NCI-H526 (cell line): Measurements from ENCODE around the gene HSD3B1.

Source experiments
- DNase-seq, 2 experiments: peaks; one replicate each; lab custom pipeline; 2025; lab: John Stamatoyannopoulos, UW

Gene HSD3B1

DNA sequence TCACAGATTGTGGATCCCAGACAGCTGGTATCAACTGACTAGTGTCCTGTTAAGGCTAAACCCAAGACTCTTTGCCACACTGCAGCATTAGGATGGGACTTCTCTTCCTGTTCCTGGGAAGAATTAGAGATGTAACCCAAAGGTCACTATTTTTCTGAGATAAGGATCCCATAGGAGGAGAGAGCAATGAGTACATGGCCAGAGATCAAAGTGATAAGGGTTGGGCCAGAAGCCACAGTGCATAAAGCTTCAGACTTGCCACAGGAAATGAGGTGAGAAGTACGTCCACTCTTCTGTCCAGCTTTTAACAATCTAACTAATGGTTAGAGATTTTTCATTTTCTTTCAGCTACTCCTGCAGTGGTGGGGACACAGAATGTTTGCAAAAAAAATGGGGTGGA, at the start of gene HSD3B1:
HSD3B1 (plus strand) TSS at position 270 of the 400 bp plus-strand sequence. CDS start 267 bp downstream, outside the sequence.
- DNase-seq = no peak

DNA sequence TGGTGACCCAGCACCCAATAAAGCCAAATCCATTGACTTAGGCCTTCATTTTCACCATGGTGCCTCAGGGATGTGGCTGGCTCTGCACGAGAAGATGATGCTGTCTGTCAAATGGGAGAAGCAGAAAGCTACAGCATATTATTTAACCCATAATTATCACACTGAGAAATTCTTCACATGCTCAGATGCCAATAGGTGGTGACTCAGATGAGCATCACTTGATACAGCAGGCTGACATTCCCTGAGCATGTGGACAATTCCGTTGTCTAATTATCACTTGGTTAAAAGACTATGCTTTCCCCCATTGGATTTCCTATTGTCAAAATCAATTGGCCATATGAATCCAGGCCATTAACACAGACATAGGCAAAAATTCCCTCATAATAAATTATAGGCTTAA, 44.0 kb upstream of the HSD3B1 start:
- no peak for DNase-seq

DNA sequence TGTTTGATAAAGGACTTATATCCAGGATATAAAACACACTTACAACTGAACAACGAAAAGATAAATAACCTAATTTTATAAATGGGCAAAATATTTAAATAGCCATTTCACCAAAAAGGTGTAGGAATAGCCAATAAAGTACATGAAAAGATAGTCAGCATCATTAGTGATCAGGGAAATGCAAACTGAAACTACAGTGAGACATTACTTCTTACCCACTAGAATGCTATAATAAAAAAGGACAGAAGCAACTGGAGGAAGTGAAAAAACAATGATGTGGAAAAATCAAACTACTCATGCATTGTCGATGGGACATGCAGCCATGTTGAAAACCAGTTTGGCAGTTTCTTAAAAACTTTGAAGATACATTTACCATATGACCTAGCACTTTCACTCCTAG, 43.4 kb upstream of the HSD3B1 start:
- DNase-seq = no peak

DNA sequence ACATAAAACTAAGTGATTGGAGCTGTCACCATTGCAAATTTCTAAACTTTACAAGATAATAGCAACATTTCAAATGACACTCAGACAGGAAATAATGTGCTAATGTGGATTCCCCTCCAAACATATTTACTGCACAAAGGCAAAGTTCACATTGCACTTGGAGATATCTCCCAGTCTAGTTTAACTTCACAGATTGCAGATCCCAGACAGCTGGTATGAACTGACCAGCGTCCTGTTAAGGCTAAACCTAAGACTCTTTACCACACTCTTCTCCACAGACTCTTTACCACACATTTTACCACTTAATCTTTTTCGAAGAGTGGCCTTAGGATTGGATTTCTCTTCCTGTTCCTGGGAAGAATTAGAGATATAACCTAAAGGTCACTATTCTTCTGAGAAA, 40.6 kb upstream of the HSD3B1 start:
- no peak for DNase-seq

DNA sequence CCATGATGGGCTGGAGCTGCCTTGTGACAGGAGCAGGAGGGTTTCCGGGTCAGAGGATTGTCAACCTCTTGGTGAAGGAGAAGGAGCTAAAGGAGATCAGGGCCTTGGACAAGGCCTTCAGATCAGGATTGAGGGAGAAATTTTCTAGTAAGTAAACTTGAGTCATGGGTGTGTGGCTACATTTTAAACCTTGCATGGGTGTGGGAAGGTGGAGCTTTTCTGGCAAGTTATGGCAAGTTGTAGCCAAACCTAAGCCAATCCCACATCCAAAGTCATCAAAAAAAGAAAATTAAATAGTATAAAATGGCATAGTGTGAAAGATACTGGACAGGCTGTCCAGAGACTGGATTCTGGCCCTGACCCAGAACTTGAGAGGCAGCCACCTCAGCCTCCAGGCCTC, 39.8 kb upstream of the HSD3B1 start:
- no peak for DNase-seq

DNA sequence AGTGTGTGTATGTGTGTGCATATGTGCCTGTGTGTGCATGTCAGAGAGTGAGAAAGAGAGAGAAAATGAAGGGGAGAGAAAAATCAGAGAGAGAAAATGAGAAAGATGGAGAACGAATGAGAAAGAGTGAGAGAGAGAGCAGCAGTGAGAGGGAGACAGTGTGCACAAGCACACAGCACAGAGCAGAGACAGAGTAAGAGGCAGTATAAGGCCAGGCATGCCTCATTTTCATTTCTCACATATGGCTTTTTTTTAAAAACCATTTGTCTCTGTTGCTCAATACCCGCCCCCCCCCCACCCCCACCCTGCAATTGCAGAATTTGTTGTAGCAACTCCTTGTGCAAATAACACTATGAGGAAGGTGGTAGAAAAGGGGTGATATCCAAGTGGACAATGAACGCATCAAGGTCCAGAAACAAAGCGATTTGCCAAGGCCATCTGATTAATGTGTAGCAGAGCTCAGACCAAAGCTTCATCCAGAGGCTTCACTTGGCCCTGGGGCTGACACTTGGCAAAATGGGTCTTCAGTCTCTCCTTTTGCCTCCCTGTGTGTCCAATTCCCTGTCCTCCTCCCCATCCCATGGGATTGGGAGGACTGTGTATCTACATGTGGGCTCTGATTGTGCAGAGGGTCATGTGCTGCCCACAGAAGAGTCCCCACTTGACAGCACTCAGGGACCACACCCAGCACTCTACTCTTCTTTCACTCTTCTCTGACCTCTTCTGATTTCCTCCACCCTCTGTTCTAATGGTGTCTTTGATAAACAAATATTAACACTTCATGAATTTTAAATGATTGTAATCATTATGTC, 38.9 kb upstream of the HSD3B1 start:
- DNase-seq = no peak

DNA sequence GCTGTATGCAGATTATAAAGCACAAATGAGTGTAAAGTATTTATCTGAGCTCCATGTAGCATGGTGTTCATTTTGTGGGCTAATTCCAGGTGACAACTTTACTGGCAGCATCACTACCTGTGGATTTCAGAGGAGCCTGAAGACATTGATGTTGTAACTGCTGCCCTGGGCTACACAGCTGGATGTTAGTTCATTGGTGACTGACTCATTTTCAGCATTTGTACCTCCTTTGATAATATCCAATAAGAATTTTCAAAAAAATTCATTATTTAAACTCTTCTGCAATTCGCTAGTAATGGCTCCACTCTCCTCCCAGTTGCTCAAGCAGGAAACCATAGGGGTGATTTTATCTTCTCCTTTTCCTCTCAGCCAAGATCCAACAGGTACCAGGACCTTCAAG, 37.3 kb upstream of the HSD3B1 start:
- no peak for DNase-seq

DNA sequence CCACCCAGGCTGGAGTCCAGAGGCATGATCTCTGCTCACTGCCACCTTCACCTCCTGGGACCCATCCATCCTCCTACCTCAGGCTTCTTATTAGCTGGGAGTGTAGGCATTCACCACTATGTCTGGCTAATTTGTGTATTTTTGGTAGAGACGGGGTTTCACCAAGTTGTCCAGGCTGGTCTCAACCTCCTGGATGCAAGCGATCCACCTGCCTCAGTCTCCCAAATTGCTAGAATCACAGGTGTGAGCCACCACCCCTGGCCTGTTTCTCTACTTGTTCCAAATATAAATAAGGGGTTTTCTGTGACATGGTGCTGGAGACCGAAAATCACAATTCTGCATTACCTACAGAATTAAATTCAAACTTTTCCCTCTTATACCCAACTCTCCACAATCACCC, 36.6 kb upstream of the HSD3B1 start:
- no peak for DNase-seq

DNA sequence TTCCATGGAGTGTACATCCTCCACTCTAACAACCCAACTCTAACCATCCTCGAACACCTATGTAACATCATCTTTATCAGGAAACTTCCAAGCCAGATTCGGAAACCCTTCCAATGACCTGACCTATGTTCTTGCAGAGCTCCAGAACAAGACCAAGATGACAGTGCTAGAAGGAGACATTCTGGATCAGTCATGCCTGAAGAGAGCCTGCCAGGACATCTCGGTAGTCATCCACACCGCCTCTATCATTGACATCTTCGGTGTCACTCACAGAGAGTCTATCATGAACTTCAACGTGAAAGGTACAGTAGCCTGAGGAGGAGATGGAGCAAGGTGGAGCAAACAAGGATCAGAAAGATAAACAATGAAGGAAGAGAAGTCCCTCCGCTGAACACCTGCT, 36.1 kb upstream of the HSD3B1 start:
- DNase-seq = no peak

DNA sequence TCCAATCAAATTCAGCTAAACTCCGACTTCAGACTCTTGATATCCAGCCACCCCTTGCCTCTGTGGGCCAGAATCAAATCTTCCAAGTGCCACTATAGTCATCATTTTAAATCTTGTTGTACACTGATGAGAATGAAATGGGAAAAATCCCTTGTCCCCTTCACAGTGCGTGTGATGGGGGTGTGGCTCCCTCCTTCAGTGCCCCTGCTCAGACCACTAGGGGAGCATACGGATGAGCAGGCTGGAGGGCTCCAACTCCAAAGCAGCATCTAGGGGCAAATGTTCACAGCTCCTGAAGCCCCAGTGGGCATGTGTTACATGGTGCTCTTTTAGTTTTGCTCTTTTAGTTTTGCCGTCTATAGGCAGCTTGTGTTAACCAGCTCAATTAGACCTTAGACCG, 35.4 kb upstream of the HSD3B1 start:
- no peak for DNase-seq

DNA sequence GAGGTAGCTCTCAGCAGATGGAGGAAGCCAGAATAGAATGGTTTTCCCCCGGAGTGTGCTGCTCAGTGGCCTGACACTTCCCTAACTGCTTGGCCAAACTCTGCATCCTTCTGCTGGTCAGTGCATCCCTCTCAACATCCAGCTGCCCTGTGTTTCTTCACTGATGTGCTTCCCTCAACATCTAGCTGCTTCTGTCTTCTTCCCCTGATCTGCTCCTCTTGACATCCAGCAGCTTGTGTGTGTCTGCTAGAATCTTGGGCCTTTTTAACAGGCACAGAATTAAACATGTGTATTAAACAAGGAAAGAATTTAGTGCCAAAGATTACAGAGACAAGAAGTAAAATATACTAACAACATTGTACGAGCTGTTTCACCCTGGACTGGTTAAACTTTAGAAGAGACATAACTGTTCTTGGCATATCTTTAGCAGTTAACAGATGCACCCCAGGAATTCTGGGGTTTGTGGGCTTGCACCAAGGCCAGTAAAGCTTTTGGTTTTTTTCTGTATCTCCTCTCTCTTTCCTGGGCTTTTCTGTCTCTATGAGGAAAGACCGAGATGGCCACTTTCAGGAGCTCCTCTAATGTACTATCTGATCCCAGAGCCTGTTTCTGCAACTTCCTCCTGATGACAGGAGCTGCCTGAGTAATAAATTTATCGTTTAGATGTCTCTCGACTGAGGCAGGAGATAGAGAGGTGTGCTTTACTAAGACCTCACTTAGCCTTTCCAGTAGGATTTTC, 34.8 kb upstream of the HSD3B1 start:
- no peak for DNase-seq

DNA sequence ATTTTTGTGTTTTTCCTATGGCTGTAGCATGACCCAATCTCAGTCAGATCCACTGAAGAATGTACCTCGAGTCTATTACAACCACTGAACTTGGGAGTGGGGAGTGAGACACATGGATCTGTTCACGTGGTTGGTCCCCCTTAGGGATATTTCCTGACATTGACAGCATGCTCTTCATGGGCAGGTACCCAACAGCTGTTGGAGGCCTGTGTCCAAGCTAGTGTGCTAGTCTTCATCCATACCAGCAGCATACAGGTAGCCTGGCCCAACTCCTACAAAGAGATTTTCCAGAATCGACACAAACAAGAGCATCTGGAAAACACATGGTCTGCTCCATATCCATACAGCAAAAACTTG, 34.2 kb upstream of the HSD3B1 start:
- no peak for DNase-seq

DNA sequence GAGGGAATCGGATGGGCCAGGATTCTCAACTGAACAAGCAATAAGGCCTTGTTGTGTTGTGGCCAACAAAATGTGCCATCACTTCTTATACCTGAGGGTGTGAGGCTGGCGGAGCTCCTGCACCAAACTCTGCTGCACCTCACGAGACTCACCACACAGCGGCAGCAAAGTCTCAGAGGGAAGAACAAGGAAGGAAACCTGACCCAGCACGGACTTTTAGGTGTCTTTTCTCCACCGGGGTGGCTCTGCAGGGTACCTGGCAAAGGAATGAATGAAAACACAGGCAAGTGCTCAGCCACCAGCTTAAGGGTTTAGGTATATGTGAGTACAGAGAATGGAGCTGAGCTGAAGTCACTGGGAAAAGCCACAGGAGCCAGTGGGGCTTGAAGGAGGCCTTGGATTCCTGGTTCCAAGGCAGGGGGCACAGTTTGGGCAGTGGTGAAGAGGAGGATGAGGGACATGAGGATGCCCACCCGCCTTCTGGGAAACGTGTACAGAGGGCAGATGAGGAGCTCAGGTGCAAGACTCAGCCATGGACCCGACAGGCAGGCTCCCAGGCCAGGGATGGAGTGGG, 31.1 kb upstream of the HSD3B1 start:
- DNase-seq = peak; percentile 65 to 89

DNA sequence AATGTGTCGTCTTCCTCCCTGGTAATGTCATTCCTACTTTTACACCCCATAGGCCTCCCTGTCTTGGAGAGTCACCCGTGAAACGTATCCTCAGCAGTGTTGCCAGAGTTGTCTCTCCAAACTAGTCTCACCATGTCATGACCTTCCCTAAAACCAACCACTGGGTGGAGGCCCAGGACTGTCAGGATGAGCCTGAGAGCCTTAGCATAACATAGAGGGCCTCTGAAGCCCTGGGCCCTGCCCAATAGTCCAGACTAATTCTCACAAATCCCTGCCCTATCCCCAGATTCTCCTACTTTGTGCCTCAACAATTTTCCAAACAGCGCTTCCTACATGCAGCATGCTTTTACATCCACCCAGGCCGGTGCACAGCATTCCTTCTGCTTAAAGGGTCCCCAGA, 29.3 kb upstream of the HSD3B1 start:
- DNase-seq = peak in 1 of 2 experiments; percentile 5

DNA sequence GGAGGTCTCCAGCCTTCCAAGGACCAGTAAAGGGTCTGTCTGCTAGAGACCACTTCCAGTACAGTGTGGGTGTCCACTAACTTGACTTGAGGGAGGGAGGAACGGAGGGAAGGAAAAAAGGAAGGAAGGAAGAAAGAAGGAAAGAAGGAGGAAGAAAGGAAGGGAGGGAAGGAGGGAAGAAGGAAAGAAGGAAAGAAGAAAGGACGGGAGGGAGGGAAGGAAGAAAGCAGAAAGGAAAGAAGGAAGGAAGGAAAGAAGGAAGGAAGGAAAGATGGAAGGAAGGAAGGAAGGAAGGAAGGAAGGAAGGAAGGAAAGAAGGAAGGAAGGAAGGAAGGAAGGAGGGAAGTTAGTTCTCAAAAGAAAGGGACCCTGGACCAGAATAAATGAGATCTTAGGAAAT, 26.8 kb upstream of the HSD3B1 start:
- no peak for DNase-seq

DNA sequence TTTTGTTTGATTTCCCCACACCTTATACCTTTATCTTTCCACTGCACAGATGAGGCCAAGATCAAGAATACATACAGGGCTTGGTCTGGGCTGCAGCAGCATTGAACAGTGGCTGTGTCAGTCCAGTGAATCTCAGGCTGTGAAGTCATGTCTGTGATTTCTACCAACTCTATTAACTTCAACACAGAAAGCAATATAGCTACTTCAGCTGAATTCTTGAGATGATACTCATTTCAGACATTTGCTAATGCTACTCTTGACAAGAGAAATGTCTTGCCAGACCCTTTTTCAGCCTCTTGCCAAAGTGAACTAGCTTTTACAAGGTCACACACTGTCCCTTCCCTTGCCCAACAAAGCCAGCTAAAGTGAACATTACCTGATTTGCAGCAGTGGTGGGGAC, 25.1 kb upstream of the HSD3B1 start:
- DNase-seq = no peak

DNA sequence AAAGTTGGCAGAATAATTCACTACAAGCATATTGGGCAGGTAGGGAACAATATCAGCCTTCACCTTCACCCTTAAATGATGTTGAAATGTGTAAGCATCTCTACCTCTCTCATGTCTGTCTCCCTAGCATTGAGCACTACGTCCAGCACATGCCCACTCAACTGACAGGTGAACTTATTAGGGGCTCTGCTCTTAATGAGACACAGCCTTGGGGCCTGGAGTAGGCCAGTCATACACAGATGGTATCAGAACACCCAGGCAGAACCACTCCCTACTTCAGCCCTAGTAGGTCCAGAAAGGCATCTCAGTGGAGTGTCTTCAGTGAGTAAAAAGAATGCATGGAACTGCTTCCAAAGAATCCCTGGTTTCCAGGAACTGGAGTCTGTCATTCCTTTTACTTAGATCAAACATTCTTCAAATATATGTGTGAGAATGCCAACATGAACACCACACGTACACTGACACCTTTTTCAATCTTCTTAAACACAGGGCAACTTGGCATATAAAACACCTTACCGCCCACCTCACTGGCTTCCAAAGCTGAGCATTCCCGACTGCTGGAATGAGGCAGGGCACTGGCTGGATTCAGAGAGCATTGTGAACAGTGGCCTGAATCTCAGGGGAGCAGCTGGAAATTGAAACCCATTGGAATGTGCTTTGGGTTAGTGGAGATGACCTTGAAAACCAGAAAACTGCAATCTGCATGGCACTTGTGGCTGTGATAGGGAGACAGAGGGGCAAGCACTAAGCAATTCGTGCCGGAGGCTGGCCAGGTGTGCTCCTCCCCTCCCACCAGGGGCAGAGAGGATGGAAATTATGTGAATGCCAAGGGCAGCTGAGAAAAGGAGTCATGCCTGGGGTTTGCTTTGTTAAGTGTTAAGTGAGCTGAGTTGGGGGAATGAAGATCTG, 24.2 kb upstream of the HSD3B1 start:
- no peak for DNase-seq

DNA sequence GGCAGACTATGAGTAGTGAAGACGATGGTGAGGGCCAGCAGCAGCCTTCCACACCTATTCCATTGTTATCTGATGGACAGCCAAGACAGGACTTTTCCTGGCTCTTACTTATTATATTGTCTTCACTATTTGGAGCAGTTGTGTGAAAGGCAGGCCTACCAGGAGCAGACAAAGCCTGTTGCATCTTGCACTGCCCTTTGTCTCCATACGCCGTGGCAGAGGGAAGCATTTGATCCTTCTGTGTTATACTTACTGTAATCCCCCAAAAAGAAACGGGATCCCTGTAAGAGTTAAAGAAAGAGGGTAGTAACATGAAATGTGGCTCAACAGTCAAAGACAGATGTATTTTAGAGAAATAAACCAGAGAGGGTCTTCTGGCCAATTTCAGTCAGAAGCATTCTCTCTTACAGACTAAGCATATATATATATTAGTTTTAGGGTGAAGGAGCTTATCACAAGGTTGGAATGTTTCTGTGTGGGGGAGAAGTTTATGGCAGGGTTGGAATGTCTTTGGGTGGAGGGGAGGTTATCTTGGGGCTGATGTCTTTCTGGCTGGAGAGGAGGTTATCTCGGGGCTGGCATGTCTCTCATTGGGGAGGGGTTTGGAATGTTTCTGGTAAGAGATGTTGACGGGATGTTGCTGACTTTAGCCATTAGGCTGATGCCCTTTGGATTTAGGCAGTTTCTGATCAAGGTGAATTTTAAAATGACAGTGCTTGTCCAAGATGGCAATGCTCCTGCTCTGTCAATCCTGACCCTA, 23.4 kb upstream of the HSD3B1 start:
- DNase-seq = no peak

DNA sequence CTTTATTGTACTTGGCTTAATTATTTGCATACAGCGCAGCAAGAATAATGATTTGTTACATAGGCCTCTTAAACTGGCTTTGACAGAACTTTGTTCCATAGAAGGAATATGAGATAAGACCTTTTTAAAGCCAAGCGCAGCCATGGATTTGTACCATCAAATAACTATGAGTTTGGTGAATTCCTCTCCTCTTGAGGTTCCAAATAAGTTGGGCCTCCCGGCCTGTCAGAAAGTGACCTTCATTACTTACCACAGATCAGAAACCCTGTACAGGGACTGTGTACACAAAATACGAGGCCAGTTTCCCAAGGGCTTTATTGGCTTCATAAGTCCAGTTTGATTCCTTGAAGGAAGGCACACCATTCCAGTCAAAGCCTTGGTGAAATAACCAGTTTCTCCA, 21.8 kb upstream of the HSD3B1 start:
- DNase-seq = peak; percentile 24 to 39

DNA sequence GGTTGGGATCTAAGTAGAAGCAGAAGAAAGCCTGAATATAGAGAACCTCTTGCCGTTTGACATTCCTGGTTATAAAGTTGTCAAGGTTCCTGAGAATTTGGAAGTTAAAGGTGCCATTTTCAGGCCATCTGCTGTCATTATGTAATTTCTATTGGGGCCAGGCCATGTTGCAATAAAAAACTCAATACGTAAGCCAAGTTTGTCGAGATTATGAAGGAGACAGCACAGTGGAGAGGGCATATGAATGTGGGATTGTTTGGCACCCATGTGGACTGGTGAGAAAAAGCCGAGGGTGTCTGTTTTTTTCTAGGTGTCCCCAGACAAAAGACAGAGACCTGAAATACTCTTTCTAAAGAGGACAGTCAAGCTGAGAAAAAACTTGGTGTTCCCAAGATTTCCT, 18.8 kb upstream of the HSD3B1 start:
- no peak for DNase-seq

DNA sequence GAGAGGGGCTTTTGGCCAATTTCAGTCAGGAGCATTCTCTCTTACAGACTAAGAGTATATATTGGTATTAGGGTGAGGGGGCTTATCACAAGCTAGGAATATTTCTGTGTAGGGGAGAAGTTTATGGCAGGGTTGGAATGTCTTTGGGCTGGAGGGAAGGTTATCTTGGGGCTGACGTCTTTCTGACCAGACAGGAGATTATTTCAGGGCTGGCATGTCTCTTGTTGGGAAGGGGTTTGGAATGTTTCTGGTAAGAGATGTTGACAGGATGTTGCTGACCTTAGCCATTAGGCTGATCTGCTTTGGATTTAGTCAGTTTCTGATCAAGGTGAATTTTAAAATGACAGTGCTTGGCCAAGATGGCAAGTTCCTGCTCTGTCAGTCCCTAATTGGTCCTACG, 17.8 kb upstream of the HSD3B1 start:
- no peak for DNase-seq

DNA sequence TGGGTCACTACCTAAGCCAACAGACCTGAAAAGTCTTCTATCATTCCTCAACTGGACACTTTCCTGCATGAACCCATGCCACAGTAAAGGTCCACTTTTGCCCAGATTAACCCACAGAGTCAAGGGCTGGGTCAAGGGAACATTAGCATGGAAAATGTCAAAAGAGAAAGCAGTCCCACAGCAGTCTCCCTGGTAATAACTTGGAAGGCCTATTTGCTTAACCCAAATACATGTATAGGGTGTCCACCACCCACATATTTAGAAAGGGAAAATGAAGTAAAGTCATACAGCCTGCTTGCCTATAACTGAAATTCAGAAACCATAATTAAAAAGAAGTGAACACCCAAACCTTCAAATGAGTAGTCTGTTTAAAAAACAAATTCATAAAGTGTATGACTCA, 16.1 kb upstream of the HSD3B1 start:
- no peak for DNase-seq
